Measurements from ENCODE around the gene PSMD13.
"Not testable (repeated sequence)": the region's sequence is repeated elsewhere in the genome, so short reads cannot be mapped to it uniquely, and the experiment has no call there.

PSMD13 gene

DNA sequence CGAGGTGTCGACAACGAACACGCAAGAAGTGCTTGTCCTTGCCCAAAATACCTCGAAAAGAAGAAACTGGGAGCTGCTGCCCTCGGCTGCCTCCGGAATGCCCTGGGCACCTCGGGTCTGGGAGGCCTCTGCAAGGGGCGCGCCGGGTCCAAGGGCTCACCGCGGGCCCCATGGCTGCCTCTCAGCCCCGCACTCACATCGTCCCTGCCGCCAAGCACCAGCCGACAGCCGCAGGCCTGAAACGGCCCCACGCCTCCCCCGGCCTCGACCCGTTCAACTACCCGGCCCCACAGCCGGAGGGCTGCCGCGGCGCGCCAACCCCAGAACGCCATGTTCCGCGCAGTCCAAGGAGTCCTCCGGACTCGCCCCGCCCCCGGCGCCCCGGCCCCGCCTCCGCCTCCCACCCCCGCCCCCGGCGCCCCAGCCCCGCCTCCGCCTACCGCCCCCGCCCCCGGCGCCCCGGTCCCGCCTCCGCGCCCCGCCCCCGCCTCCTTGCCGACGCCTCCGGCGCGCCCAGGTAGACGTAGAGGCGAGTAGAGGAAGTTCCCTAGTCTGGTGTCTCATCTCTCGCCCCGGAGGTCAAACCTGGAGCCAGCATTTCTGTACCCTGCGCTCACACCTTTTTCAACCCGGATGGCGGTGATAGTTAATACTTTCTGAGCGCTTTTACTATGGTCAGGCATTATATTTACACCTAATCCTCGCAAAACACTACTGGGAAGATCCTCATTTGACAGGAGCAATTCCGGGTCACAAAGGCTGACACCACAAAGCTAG is 591 bp upstream of the PSMD13 start, which contains the start of gene SIRT3:
TSS of gene SIRT3 (minus strand) at position 346 of the 777 bp plus-strand sequence. CDS start at position 332, 14 bp downstream.
- Histone ChIP-seq H3K36me3 (ENCODE audit: insufficient read depth, low read length) (peaks cover 4% of the 10 kb centered on the region; the same call in 1 of the 2 replicates), H3K9ac (ENCODE audit: low read depth, low read length) (peak within 1 kb of the TSS; percentile 100), H3K9me3 (ENCODE audit: control insufficient read depth, insufficient read depth, low read length) (no peaks in the 10 kb centered on the region), H3K4me1 (ENCODE audit: insufficient read depth, low read length) (peaks cover 3% of the 10 kb centered on the region; the same call in 1 of the 2 replicates)

DNA sequence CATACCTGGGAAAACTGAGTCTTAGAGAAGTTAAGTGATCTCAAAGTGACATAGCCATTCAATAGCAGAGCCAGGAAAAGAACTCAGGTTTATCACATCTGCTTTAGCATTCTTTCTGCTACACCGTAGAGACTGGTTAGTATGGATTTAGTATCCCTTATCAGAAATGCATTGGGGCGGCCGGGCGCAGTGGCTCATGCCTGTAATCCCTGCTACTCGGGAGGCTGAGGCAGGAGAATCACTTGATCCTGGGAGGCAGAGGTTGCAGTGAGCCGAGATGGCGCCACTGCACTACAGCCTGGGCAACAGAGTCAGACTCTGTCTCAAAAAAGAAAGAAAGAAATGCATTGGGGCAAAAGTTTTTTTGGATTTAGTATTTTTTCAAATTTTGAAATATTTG is 1.6 kb downstream of the PSMD13 start:
- H3K9ac ChIP-seq (ENCODE audit: low read depth, low read length); H3K36me3 ChIP-seq (ENCODE audit: insufficient read depth, low read length); H3K9me3 ChIP-seq (ENCODE audit: control insufficient read depth, insufficient read depth, low read length); H3K4me1 ChIP-seq (ENCODE audit: insufficient read depth, low read length): not testable (repeated sequence)

DNA sequence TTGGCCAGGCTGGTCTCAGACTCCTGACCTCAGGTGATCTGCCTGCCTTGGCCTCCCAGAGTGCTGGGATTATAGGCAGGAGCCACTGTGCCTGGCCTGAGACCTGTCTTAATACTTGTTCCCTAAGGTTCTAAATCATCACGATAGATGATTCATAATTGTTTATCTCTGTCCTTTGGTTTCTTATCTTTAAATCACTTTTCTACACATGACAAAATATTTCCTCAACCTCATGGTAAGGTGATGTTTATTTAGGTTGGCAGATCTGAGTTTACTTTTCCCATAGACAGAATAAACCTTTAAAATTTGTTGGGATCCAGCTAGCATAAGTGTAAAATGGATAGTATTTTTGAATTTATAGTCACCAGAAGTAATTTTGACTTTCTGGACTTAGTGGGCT is 3.5 kb downstream of the PSMD13 start:
- H3K36me3 ChIP-seq (ENCODE audit: insufficient read depth, low read length), result peaks cover 11% of the 10 kb centered on the region
- peaks cover 3% of the 10 kb centered on the region; the same call in 1 of the 2 replicates for H3K4me1 ChIP-seq (ENCODE audit: insufficient read depth, low read length)
- H3K9me3 ChIP-seq (ENCODE audit: control insufficient read depth, insufficient read depth, low read length), result no peaks in the 10 kb centered on the region
- no peak overlapping the region for H3K9ac ChIP-seq (ENCODE audit: low read depth, low read length)

DNA sequence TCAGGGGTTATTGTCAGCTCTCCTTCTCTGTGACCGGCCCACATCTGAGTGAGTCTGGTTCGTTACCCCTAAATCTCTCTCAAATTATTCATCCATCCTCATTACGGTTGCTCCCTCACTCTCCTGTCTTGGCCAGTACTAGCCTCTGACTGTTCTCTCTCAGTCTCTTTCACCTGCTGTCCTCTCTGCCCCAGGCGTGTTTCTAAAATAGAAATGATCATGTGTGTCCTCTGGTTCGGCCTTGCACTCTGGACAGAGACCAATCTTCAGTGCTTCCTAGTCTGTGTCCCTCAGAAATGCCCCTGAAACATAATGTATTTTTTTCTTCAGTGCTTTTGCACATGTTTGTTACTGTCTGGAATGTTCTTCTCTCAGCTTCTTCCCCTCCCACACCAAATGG is 4.9 kb downstream of the PSMD13 start:
- H3K9me3 ChIP-seq (ENCODE audit: control insufficient read depth, insufficient read depth, low read length), result no peaks in the 10 kb centered on the region
- H3K9ac ChIP-seq (ENCODE audit: low read depth, low read length), result no peak overlapping the region
- peaks cover 17% of the 10 kb centered on the region for H3K36me3 ChIP-seq (ENCODE audit: insufficient read depth, low read length)
- H3K4me1 ChIP-seq (ENCODE audit: insufficient read depth, low read length), result peaks cover 3% of the 10 kb centered on the region; the same call in 1 of the 2 replicates

DNA sequence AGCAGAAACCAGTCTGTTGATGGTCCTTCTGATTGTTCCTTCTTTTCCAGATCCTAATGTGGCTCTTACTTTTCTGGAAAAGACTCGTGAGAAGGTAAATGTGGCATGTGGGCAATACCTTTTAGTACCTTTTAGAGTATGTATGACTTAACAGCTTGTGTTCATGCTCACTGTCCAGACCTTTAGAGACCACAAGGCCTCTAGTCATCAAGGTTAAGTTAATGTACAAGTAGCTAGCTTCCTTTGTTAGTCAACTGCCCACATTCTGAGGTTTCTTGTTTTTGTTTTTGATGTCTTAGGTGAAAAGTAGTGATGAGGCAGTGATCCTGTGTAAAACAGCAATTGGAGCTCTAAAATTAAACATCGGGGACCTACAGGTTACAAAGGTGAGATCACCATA is 7.6 kb downstream of the PSMD13 start:
- Histone ChIP-seq H3K9ac (ENCODE audit: low read depth, low read length) (no peak overlapping the region), H3K9me3 (ENCODE audit: control insufficient read depth, insufficient read depth, low read length) (no peaks in the 10 kb centered on the region), H3K36me3 (ENCODE audit: insufficient read depth, low read length) (peaks cover 28% of the 10 kb centered on the region)

DNA sequence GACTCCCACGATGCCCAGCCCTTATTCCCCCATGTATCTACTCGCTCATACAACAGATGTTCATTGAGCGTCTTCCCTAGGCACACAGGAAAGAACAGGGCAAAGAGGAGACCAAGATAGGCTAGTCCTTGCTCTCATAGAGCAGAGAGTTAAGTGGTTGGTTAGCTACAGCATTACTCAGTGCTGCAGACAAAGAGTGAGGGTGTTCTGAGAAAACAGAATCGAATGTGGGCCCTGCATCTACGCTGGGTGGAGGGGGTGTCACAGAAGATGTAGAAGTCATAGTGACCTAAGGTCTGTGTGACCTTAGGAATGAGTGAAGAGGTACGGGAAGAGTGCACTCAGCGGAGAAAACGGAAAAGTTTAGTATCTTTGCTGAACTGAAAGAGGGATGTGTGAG is 12.3 kb downstream of the PSMD13 start:
- Histone ChIP-seq H3K9ac (ENCODE audit: low read depth, low read length) (no peak overlapping the region), H3K36me3 (ENCODE audit: insufficient read depth, low read length) (peaks cover 31% of the 10 kb centered on the region), H3K4me1 (ENCODE audit: insufficient read depth, low read length) (no peaks in the 10 kb centered on the region), H3K9me3 (ENCODE audit: control insufficient read depth, insufficient read depth, low read length) (no peaks in the 10 kb centered on the region)

More for the DNA sequence above, 7.6 kb downstream of the PSMD13 start:
- H3K4me1 ChIP-seq (ENCODE audit: insufficient read depth, low read length), result no peaks in the 10 kb centered on the region

DNA sequence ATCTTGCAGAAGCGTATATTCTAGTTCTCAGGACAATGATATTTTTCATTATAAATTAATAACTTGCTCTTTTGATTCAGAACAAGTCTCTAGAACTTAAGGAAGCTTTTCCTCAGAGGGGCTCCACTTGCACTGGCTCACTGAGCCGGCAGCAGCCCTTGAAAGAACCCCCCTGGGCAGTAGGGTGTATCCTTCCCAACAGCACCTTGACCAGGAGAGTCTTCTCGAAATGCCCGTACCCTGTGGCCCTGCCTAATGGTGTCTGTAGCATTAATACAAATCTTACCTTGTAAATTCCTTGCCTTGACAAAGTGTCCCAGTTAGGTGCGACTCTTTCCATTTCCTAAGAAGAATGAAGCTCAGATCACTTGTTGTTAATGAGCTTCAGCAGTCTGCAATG is 13.5 kb downstream of the PSMD13 start:
- Histone ChIP-seq H3K4me1 (ENCODE audit: insufficient read depth, low read length) (no peaks in the 10 kb centered on the region), H3K9me3 (ENCODE audit: control insufficient read depth, insufficient read depth, low read length) (no peaks in the 10 kb centered on the region), H3K36me3 (ENCODE audit: insufficient read depth, low read length) (peaks cover 28% of the 10 kb centered on the region), H3K9ac (ENCODE audit: low read depth, low read length) (no peak overlapping the region)

DNA sequence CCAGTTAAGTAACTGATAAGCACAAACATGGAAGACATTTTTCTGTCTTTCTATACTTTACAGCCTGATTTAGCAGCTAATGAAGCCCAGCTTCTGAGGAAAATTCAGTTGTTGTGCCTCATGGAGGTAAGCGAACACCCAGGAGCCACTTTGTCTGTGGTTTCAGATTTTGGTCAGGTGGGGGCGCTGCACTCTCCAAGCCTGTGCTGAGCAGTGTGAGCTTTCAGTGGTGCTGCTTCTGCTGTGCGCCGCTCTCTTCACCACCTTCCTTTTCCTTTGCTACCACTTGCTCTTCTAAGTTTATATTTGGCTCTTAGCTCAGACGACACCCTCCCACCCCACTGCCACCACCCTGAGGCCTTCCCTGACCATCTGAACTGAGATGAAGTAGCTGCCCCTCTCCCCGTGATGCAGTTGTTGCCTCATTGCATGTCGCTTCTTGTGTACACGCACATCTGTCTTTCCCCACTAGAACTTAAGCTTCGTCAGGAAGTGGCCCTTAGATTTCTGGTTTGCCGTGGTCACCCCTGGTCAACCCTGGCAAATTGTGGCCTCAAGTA is 14.0 kb downstream of the PSMD13 start:
- no peak overlapping the region for H3K9ac ChIP-seq (ENCODE audit: low read depth, low read length)
- H3K9me3 ChIP-seq (ENCODE audit: control insufficient read depth, insufficient read depth, low read length), result no peaks in the 10 kb centered on the region
- peaks cover 23% of the 10 kb centered on the region for H3K36me3 ChIP-seq (ENCODE audit: insufficient read depth, low read length)

DNA sequence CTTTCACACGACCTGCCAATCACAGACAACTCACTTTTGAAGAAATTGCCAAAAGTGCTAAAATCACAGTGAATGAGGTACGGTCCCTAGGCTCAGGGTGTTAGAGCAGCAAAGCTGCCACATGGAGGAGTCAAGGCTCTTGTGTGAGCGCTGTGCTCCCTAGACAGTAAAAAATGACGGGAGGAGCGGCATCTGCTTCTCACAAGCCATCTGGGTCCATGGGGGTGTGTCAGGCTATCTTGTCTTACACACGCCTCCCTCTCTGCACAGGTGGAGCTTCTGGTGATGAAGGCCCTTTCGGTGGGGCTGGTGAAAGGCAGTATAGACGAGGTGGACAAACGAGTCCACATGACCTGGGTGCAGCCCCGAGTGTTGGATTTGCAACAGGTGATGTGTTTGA is 14.8 kb downstream of the PSMD13 start:
- H3K9me3 ChIP-seq (ENCODE audit: control insufficient read depth, insufficient read depth, low read length), result no peaks in the 10 kb centered on the region
- peaks cover 21% of the 10 kb centered on the region for H3K36me3 ChIP-seq (ENCODE audit: insufficient read depth, low read length)
- H3K4me1 ChIP-seq (ENCODE audit: insufficient read depth, low read length), result no peaks in the 10 kb centered on the region
- no peak overlapping the region for H3K9ac ChIP-seq (ENCODE audit: low read depth, low read length)

More for the DNA sequence above, 14.0 kb downstream of the PSMD13 start:
- H3K4me1 ChIP-seq (ENCODE audit: insufficient read depth, low read length), result no peaks in the 10 kb centered on the region

DNA sequence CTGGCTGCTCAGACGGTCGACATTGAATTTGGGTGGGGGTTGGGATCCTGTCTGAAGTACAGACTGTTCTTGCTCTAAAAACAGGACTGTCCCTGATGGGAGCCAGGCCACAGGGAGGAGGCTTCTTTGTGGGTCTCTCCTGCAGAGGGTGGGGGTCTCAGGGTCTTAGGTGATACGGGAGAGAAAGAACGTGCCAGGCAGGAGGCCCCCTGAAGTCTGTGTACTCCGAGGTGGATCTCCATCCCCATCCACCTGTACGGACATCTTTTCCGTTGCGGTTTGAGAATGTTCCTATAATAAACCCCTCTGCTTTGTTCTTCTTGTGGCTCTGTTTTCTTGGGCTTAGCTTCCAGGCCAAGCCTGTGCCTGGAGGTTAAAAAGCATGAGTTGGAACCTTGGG is 15.9 kb downstream of the PSMD13 start:
- Histone ChIP-seq H3K9ac (ENCODE audit: low read depth, low read length) (no peak overlapping the region), H3K36me3 (ENCODE audit: insufficient read depth, low read length) (peaks cover 18% of the 10 kb centered on the region), H3K4me1 (ENCODE audit: insufficient read depth, low read length) (no peaks in the 10 kb centered on the region), H3K9me3 (ENCODE audit: control insufficient read depth, insufficient read depth, low read length) (no peaks in the 10 kb centered on the region)

DNA sequence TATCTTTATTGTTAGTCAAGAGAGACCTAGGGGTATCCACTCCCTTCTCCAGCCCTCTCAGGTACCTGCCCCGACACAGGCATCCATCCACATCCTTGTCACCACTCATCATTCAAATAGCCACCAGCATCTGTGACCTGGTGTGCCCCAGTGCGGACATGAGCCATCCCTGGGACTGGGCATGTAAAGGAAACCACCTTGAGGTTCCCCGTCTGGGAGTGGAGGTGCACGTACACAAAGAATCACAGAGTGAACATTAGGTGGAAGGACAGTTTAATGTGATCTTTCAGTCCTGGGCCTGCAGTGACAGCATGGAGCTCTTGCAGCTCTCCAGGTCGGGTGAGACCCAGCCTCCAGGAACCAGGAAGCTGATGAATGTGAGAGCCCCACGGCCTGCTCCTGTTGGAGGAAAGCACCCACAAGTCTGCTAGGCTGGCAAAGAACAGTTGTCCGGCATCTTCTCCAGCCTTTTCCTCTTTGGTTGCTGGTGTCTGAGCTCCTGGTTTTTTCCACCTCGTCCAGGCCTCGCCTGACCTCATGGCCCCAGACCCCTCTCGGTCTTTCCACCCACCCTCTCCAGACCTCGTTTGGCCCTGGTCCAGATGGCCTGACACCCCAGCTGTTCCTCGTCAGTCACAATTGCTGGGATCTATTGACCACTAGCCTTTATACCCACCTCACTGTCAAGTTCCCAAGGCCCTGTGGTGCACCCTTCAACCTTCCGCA is 16.5 kb downstream of the PSMD13 start:
- Histone ChIP-seq H3K36me3 (ENCODE audit: insufficient read depth, low read length) (peaks cover 15% of the 10 kb centered on the region), H3K9ac (ENCODE audit: low read depth, low read length) (no peak overlapping the region), H3K9me3 (ENCODE audit: control insufficient read depth, insufficient read depth, low read length) (no peaks in the 10 kb centered on the region), H3K4me1 (ENCODE audit: insufficient read depth, low read length) (no peaks in the 10 kb centered on the region)

DNA sequence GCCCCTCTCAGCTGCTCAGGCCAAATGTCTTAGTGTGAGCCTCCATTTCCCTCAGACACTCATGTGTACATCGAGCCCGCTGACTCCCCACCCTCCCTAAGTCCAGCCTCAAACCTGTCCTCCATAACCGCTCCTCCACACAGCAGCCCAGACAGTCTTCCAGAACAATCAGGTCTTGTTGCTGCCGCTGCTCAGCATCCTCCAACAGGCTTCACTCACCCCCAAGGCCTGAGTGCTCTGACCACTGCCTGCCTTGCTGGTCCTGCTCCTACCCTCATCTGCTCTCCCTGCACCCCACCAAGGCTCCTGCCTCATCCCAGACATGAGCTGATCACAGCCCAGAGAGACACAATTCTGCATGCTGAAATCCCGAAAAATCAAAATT is 17.1 kb downstream of the PSMD13 start:
- H3K4me1 ChIP-seq (ENCODE audit: insufficient read depth, low read length), result no peaks in the 10 kb centered on the region
- no peaks in the 10 kb centered on the region for H3K9me3 ChIP-seq (ENCODE audit: control insufficient read depth, insufficient read depth, low read length)
- no peak overlapping the region for H3K9ac ChIP-seq (ENCODE audit: low read depth, low read length)
- peaks cover 10% of the 10 kb centered on the region for H3K36me3 ChIP-seq (ENCODE audit: insufficient read depth, low read length)

DNA sequence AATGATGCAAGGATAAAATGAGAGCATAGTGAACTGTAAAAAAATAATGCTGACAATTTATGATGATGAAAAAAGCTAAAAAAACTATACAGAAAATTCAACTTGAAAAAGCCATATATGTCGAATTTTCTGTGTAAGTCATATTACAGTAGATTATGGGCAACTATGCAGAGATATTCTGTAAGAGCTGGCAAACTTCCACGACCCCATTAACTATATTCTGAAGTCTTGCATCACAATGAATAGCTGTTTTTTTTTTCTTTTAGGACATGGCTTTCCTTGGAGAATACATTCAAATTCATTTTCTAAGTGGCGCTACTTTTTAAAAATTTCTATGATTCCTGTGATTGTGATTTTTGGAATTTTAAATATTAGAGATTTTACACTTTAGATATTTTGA is 18.4 kb downstream of the PSMD13 start:
- Histone ChIP-seq H3K4me1 (ENCODE audit: insufficient read depth, low read length) (no peaks in the 10 kb centered on the region), H3K9ac (ENCODE audit: low read depth, low read length) (no peak overlapping the region), H3K9me3 (ENCODE audit: control insufficient read depth, insufficient read depth, low read length) (no peaks in the 10 kb centered on the region), H3K36me3 (ENCODE audit: insufficient read depth, low read length) (peaks cover 6% of the 10 kb centered on the region; the same call in 1 of the 2 replicates)

DNA sequence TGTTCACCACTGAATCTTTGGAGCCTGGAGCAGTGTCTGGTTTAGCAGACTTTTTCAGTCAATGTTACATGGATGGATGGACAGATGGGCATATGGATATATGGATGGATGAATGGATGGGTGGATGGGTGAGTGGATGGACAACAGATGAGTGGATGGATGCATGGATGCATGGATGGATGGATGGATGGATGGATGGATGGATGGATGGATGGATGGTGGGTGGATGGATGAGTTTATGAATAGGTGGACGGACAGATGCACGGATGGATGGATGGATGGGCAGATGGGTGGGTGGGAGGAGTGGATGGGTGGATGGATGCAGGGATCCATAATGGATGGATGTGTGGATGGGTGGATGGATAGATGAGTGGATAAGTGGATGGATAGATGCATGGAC is 19.0 kb downstream of the PSMD13 start:
- no peak overlapping the region for H3K9ac ChIP-seq (ENCODE audit: low read depth, low read length)
- peaks cover 6% of the 10 kb centered on the region; the same call in 1 of the 2 replicates for H3K36me3 ChIP-seq (ENCODE audit: insufficient read depth, low read length)
- H3K4me1 ChIP-seq (ENCODE audit: insufficient read depth, low read length), result no peaks in the 10 kb centered on the region
- no peaks in the 10 kb centered on the region for H3K9me3 ChIP-seq (ENCODE audit: control insufficient read depth, insufficient read depth, low read length)
